Duodenal mucosa (tissue), 2 donors: ENCODE results near the gene OPRM1.
"Not testable (repeated sequence)": the region's sequence is repeated elsewhere in the genome, so short reads cannot be mapped to it uniquely, and the experiment has no call there.

Source experiments
- H3K27ac ChIP-seq: one replicate; pipeline ENCODE4 v1.7.0; 2013; ENCODE audit warnings: low read depth, low read length
- H3K27me3 ChIP-seq, 2 donors: one replicate each; pipeline ENCODE4 v1.7.0; 2013; ENCODE audit warnings: low read length in 2 of 2, control low read depth in 1 of 2; ENCODE audit not compliant: insufficient read depth in 2 of 2, control insufficient read depth in 1 of 2
- H3K36me3 ChIP-seq, 2 donors: one replicate each; pipeline ENCODE4 v1.7.0; 2013; ENCODE audit warnings: low read length in 2 of 2, control low read depth in 1 of 2; ENCODE audit not compliant: insufficient read depth in 2 of 2, control insufficient read depth in 1 of 2
- H3K4me1 ChIP-seq, 2 donors: one replicate each; pipeline ENCODE4 v1.7.0; 2013; ENCODE audit warnings: low read length in 2 of 2, control low read depth in 1 of 2; ENCODE audit not compliant: insufficient read depth in 2 of 2, control insufficient read depth in 1 of 2
- H3K4me3 ChIP-seq, 2 donors: one replicate each; pipeline ENCODE4 v1.7.0; 2013; ENCODE audit warnings: low read length in 2 of 2, low read depth in 1 of 2
- H3K9ac ChIP-seq, 2 donors: one replicate each; pipeline ENCODE4 v1.7.0; 2013; ENCODE audit warnings: low read length in 2 of 2, low read depth in 1 of 2
- H3K9me3 ChIP-seq, 2 donors: one replicate each; pipeline ENCODE4 v1.7.0; 2013; ENCODE audit warnings: low read length in 2 of 2, control low read depth in 1 of 2; ENCODE audit not compliant: control insufficient read depth in 1 of 2

The OPRM1 gene

GRCh38 chr6:154233383-154233782, 194.3 kb downstream of the OPRM1 start:
- Histone ChIP-seq H3K27me3 (no peaks in the 10 kb centered on the region), H3K9me3 (no peaks in the 10 kb centered on the region), H3K27ac (no peak overlapping the region), H3K36me3 (no peaks in the 10 kb centered on the region), H3K4me1 (no peaks in the 10 kb centered on the region), H3K9ac (no peak overlapping the region), H3K4me3 (no peak overlapping the region)

GRCh38 chr6:154234019-154234772, 195.2 kb downstream of the OPRM1 start:
- H3K9ac ChIP-seq = no peak overlapping the region
- H3K27me3 ChIP-seq = no peaks in the 10 kb centered on the region
- H3K4me3 ChIP-seq = no peak overlapping the region
- no peaks in the 10 kb centered on the region for H3K36me3 ChIP-seq
- H3K27ac ChIP-seq = no peak overlapping the region
- H3K9me3 ChIP-seq = no peaks in the 10 kb centered on the region
- H3K4me1 ChIP-seq = no peaks in the 10 kb centered on the region

GRCh38 chr6:154236646-154237301, 197.7 kb downstream of the OPRM1 start:
- Histone ChIP-seq H3K9ac (no peak overlapping the region), H3K4me1 (no peaks in the 10 kb centered on the region), H3K27ac (no peak overlapping the region), H3K9me3 (no peaks in the 10 kb centered on the region), H3K36me3 (no peaks in the 10 kb centered on the region), H3K4me3 (no peak overlapping the region), H3K27me3 (no peaks in the 10 kb centered on the region)

GRCh38 chr6:154238831-154239230, 199.8 kb downstream of the OPRM1 start:
- Histone ChIP-seq H3K4me3 (no peak overlapping the region), H3K4me1 (no peaks in the 10 kb centered on the region)

GRCh38 chr6:154239392-154239791, 200.4 kb downstream of the OPRM1 start:
- Histone ChIP-seq H3K4me3 (no peak overlapping the region), H3K4me1 (no peaks in the 10 kb centered on the region), H3K9ac (no peak overlapping the region), H3K27me3 (no peaks in the 10 kb centered on the region), H3K9me3 (no peaks in the 10 kb centered on the region), H3K36me3 (no peaks in the 10 kb centered on the region), H3K27ac (no peak overlapping the region)

More at GRCh38 chr6:154238831-154239230, 199.8 kb downstream of the OPRM1 start:
- Histone ChIP-seq H3K27ac (no peak overlapping the region), H3K9ac (no peak overlapping the region), H3K27me3 (no peaks in the 10 kb centered on the region), H3K9me3 (no peaks in the 10 kb centered on the region), H3K36me3 (no peaks in the 10 kb centered on the region)

- H3K4me3 ChIP-seq, H3K27ac ChIP-seq, H3K4me1 ChIP-seq: not testable (repeated sequence)
Measured at GRCh38 chr6:154241061-154241460, 202.0 kb downstream of the OPRM1 start.

GRCh38 chr6:154241581-154241980, 202.5 kb downstream of the OPRM1 start:
- Histone ChIP-seq H3K4me1 (no peaks in the 10 kb centered on the region), H3K9me3 (no peaks in the 10 kb centered on the region), H3K27me3 (no peaks in the 10 kb centered on the region), H3K27ac (no peak overlapping the region), H3K36me3 (no peaks in the 10 kb centered on the region), H3K9ac (no peak overlapping the region), H3K4me3 (no peak overlapping the region)

More at GRCh38 chr6:154241061-154241460, 202.0 kb downstream of the OPRM1 start:
- H3K27me3 ChIP-seq, H3K9me3 ChIP-seq, H3K36me3 ChIP-seq, H3K9ac ChIP-seq: not testable (repeated sequence)

GRCh38 chr6:154242617-154243357, 203.7 kb downstream of the OPRM1 start:
- Histone ChIP-seq H3K27ac (no peak overlapping the region), H3K9ac (no peak overlapping the region), H3K27me3 (no peaks in the 10 kb centered on the region), H3K9me3 (no peaks in the 10 kb centered on the region), H3K36me3 (no peaks in the 10 kb centered on the region), H3K4me1 (no peaks in the 10 kb centered on the region), H3K4me3 (no peak overlapping the region)

GRCh38 chr6:154243793-154244750, 205.0 kb downstream of the OPRM1 start:
- Histone ChIP-seq H3K27me3 (no peaks in the 10 kb centered on the region), H3K27ac (no peak overlapping the region), H3K36me3 (no peaks in the 10 kb centered on the region), H3K9ac (no peak overlapping the region), H3K9me3 (no peaks in the 10 kb centered on the region), H3K4me1 (no peaks in the 10 kb centered on the region), H3K4me3 (peak overlapping the region in 1 of 2 donors; percentile 21)
